Memory B cell (primary cell): Measurements from ENCODE around the gene ZNF169.
"Not testable (repeated sequence)": the region's sequence is repeated elsewhere in the genome, so short reads cannot be mapped to it uniquely, and the experiment has no call there.

Experiments used
- ATAC-seq: fragments of 150-1000 bp; cut with Tn5 transposase; 2 replicates; pipeline ENCODE4 v1.10.0; 2021; ENCODE audit warnings: low read depth, mild to moderate bottlenecking, moderate library complexity
- DNase-seq, 2 donors: peaks; one replicate each; pipeline ENCODE4 v3.0.0; 2022; ENCODE audit warnings: low spot score in 2 of 2
- H3K27ac Mint-ChIP-seq: one replicate; pipeline ENCODE4 v1.8.0; 2022; ENCODE audit warnings: mild to moderate bottlenecking, moderate library complexity, mixed read lengths
- H3K27me3 Mint-ChIP-seq: one replicate; pipeline ENCODE4 v1.8.0; 2022; ENCODE audit warnings: mixed read lengths
- H3K36me3 Mint-ChIP-seq: one replicate; pipeline ENCODE4 v1.8.0; 2022; ENCODE audit warnings: mild to moderate bottlenecking, mixed read lengths
- H3K4me1 Mint-ChIP-seq: one replicate; pipeline ENCODE4 v1.8.0; 2022; ENCODE audit warnings: mixed read lengths
- H3K4me3 Mint-ChIP-seq: one replicate; pipeline ENCODE4 v1.8.0; 2022; ENCODE audit warnings: mild to moderate bottlenecking, moderate library complexity, mixed read lengths
- H3K9me3 Mint-ChIP-seq: one replicate; pipeline ENCODE4 v1.8.0; 2022; ENCODE audit warnings: mixed read lengths

ZNF169 gene

DNA sequence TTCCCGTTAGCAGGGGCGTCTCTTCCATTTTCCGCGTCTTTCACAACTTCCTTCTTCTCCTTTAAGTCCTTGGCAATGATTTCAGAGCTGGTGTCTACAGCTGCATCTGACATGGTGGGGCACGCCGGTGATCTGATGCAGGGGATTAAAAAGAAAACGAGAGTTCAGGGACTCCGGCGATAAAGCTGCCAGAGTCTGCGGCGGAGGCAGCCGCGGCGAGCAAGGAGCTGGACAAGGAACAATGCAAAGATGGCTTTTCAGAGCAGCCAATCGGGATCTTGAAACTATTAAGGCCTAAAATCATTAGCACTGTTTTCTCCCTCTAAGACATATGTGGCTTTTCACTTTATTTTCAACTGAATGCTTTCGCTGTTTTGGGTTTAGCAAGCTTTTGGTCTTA lies 88.4 kb downstream of the ZNF169 start:
- not testable (repeated sequence) for H3K9me3 Mint-ChIP-seq, DNase-seq, H3K36me3 Mint-ChIP-seq, H3K4me1 Mint-ChIP-seq, H3K27me3 Mint-ChIP-seq, ATAC-seq
- H3K4me3 Mint-ChIP-seq: peak overlapping the region; percentile 37
- peak overlapping the region; percentile 49 for H3K27ac Mint-ChIP-seq

GRCh38 chr9:94348754-94349153 lies 89.7 kb downstream of the ZNF169 start:
- not testable (repeated sequence) for H3K9me3 Mint-ChIP-seq, H3K27ac Mint-ChIP-seq, ATAC-seq, H3K36me3 Mint-ChIP-seq, H3K4me3 Mint-ChIP-seq, H3K27me3 Mint-ChIP-seq, H3K4me1 Mint-ChIP-seq, DNase-seq
